GM12878 (cell line): ENCODE measurements around the gene TXLNA. TPM values are rescaled to one million over a fixed set of nuclear protein-coding genes. Genes with fewer than 3 reads are reported as not detected.

Experiments used
- ATAC-seq: fragments of 200-7000 bp; cut with Tn5 transposase; 3 replicates; pipeline ENCODE4 v1.9.1; 2020; ENCODE audit warnings: mild to moderate bottlenecking, moderate library complexity
- BruUV-seq: library from RNA; stranded (reverse); fragments of 400-500 nt; replicated peaks from 2 replicates; lab custom pipeline; 2021; lab: Mats Ljungman, UMichigan
- CTCF ChIA-PET: fragments of 300-600 bp; sonication (Branson Sonifier 250); formaldehyde crosslinking; extraction: SDS; loops from one replicate; lab custom pipeline; 2021; ENCODE audit warnings: inconsistent platforms; lab: Yijun Ruan, JAX
- POLR2A ChIA-PET: fragments of 350-600 bp; formaldehyde crosslinking; extraction: SDS; loops from one replicate; lab custom pipeline; 2021; ENCODE audit warnings: inconsistent platforms; lab: Charles Lee
- RAD21 ChIA-PET: fragments of 300-600 bp; sonication (Branson Sonifier 250); formaldehyde crosslinking; loops from one replicate; lab custom pipeline; 2023; ENCODE audit warnings: antibody characterized with exemption; ENCODE audit not compliant: unreplicated experiment; lab: Charles Lee
- SMC1A ChIA-PET: fragments of 300-600 bp; sonication (Branson Sonifier 250); formaldehyde crosslinking; loops from one replicate; lab custom pipeline; 2023; ENCODE audit not compliant: unreplicated experiment, uncharacterized antibody; lab: Charles Lee
- DNase-seq: peaks from one replicate; pipeline ENCODE4 v3.0.0-alpha.2; 2011; ENCODE audit warnings: low read depth, low spot score
- FAIRE-seq: peaks from 3 replicates; lab custom pipeline; 2011; peaks lifted over from hg19 to GRCh38; lab: Jason Lieb, UNC
- H2AFZ ChIP-seq: 2 replicates; pipeline ENCODE4 v1.6.0; 2011; ENCODE audit warnings: low read depth, low read length, control low read depth; ENCODE audit not compliant: control insufficient read depth
- H3K27ac ChIP-seq: 2 replicates; pipeline ENCODE4 v1.5.1; 2011; ENCODE audit warnings: control low read depth; ENCODE audit not compliant: control insufficient read depth, insufficient read depth
- H3K27me3 ChIP-seq, 2 experiments: replicated peaks in 1 of 2; 2 replicates each; pipeline versions ENCODE4 v1.6.0 to v1.6.1; 2011; ENCODE audit warnings: low read length in 1 of 2; ENCODE audit not compliant: control insufficient read depth in 2 of 2, insufficient read depth in 2 of 2
- H3K36me3 ChIP-seq, 2 experiments: 2 replicates each; pipeline ENCODE4 v1.5.1; 2011; ENCODE audit warnings: low read length in 1 of 2; ENCODE audit not compliant: control insufficient read depth in 2 of 2, insufficient read depth in 2 of 2
- H3K4me1 ChIP-seq: 2 replicates; pipeline ENCODE4 v1.6.1; 2011; ENCODE audit warnings: mild to moderate bottlenecking, low read length, moderate library complexity, mixed read lengths; ENCODE audit not compliant: control insufficient read depth, insufficient read depth
- H3K4me2 ChIP-seq: 2 replicates; pipeline ENCODE4 v1.6.0; 2011; ENCODE audit warnings: control low read depth; ENCODE audit not compliant: control insufficient read depth, insufficient read depth
- H3K4me3 ChIP-seq: fragments of 200-600 bp; sonication (generic); 2 replicates; pipeline ENCODE4 v1.5.1; 2016
- H3K79me2 ChIP-seq: 2 replicates; pipeline ENCODE4 v1.6.0; 2011; ENCODE audit warnings: low read length; ENCODE audit not compliant: control insufficient read depth, insufficient read depth
- H3K9ac ChIP-seq: 2 replicates; pipeline ENCODE4 v1.8.0; 2011; ENCODE audit warnings: low read length, control low read depth, mixed read lengths; ENCODE audit not compliant: control insufficient read depth, insufficient read depth
- H3K9me3 ChIP-seq: replicated peaks from 3 replicates; pipeline ENCODE4 v1.5.1; 2011; ENCODE audit warnings: mild to moderate bottlenecking, low read length; ENCODE audit not compliant: control insufficient read depth, insufficient read depth
- H4K20me1 ChIP-seq: 2 replicates; pipeline ENCODE4 v1.6.0; 2011; ENCODE audit not compliant: control insufficient read depth, insufficient read depth
- BHLHE40 ChIP-seq, 2 experiments: fragments of 450-650 bp in 1 of 2; IDR thresholded peaks; 2 replicates each; pipeline ENCODE4 v1.6.1; 2011 to 2017; ENCODE audit warnings: low read depth in 2 of 2, borderline replicate concordance in 1 of 2, improper control_type of control experiment in 1 of 2, low read length in 1 of 2, mild to moderate bottlenecking in 1 of 2
- CBFB ChIP-seq: IDR thresholded peaks from 2 replicates; pipeline ENCODE4 v1.6.1; 2016; ENCODE audit warnings: antibody characterized with exemption, low read depth
- CBX3 ChIP-seq: fragments of 200-600 bp; sonication (generic); IDR thresholded peaks from 2 replicates; pipeline ENCODE4 v1.6.1; 2016; ENCODE audit warnings: low read depth, borderline replicate concordance
- CREB1 ChIP-seq: IDR thresholded peaks from 2 replicates; pipeline ENCODE4 v1.6.1; 2012; ENCODE audit warnings: low read depth, mild to moderate bottlenecking, inconsistent platforms
- CREM ChIP-seq: IDR thresholded peaks from 2 replicates; pipeline ENCODE4 v1.6.1; 2014; ENCODE audit warnings: antibody characterized with exemption, low read depth
- EP300 ChIP-seq, 2 experiments: fragments of 150-350 bp in 1 of 2; IDR thresholded peaks; 2 replicates each; pipeline ENCODE4 v1.6.1; 2011 to 2012; ENCODE audit warnings: low read depth in 2 of 2, low read length in 2 of 2, borderline replicate concordance in 1 of 2, improper control_type of control experiment in 1 of 2, inconsistent platforms in 1 of 2; ENCODE audit not compliant: control insufficient read depth in 1 of 2
- GATAD2B ChIP-seq: fragments of 450-650 bp; conservative IDR thresholded peaks from 2 replicates; pipeline ENCODE4 v1.6.1; 2017; ENCODE audit warnings: low read depth, mild to moderate bottlenecking, moderate library complexity
- IKZF2 ChIP-seq, 2 experiments: fragments of 450-650 bp; IDR thresholded peaks; 2 replicates each; pipeline ENCODE4 v1.6.1; 2017; ENCODE audit warnings: mild to moderate bottlenecking in 2 of 2, moderate library complexity in 2 of 2
- MAX ChIP-seq: IDR thresholded peaks from 2 replicates; pipeline ENCODE4 v1.6.1; 2012; ENCODE audit warnings: low read depth, low read length, improper control_type of control experiment
- MXI1 ChIP-seq: fragments of 150-350 bp; IDR thresholded peaks from 2 replicates; pipeline ENCODE4 v1.6.1; 2011; ENCODE audit warnings: low read depth, mild to moderate bottlenecking, inconsistent platforms, low read length, improper control_type of control experiment
- NBN ChIP-seq: fragments of 450-650 bp; IDR thresholded peaks from 2 replicates; pipeline ENCODE4 v1.6.1; 2016
- PAX5 ChIP-seq: IDR thresholded peaks from 2 replicates; pipeline ENCODE4 v1.6.1; 2011; ENCODE audit warnings: low read depth, low read length, borderline replicate concordance
- PKNOX1 ChIP-seq: fragments of 450-650 bp; IDR thresholded peaks from 2 replicates; pipeline ENCODE4 v1.6.1; 2016; ENCODE audit warnings: mild to moderate bottlenecking
- POLR2A ChIP-seq: IDR thresholded peaks from 2 replicates; pipeline ENCODE4 v1.6.1; 2011; ENCODE audit warnings: low read depth, mild to moderate bottlenecking, low read length
- POLR2AphosphoS5 ChIP-seq: IDR thresholded peaks from 2 replicates; pipeline ENCODE4 v1.6.1; 2011; ENCODE audit warnings: mild to moderate bottlenecking, low read length, inconsistent platforms
- POU2F2 ChIP-seq: IDR thresholded peaks from 3 replicates; pipeline ENCODE4 v1.6.1; 2011; ENCODE audit warnings: low read depth, mild to moderate bottlenecking, low read length, borderline replicate concordance
- RELA ChIP-seq: fragments of 450-650 bp; IDR thresholded peaks from 2 replicates; pipeline ENCODE4 v1.8.0; 2014; ENCODE audit warnings: borderline replicate concordance; ENCODE audit not compliant: partially characterized antibody
- RELB ChIP-seq: fragments of 450-650 bp; IDR thresholded peaks from 2 replicates; pipeline ENCODE4 v1.6.1; 2017; ENCODE audit warnings: low read depth, mild to moderate bottlenecking, moderate library complexity
- SMC3 ChIP-seq: IDR thresholded peaks from 2 replicates; pipeline ENCODE4 v1.6.1; 2011; ENCODE audit warnings: low read length, improper control_type of control experiment, borderline replicate concordance
- TARDBP ChIP-seq: IDR thresholded peaks from 2 replicates; pipeline ENCODE4 v1.6.1; 2016; ENCODE audit warnings: borderline replicate concordance
- YY1 ChIP-seq: IDR thresholded peaks from 2 replicates; pipeline ENCODE4 v1.6.1; 2011; ENCODE audit warnings: low read depth, mild to moderate bottlenecking, low read length
- WGBS: methylation state at CpG from one replicate; pipeline ENCODE4 v1.1.6; 2016; ENCODE audit warnings: low lambda C conversion rate; ENCODE audit not compliant: insufficient replicate concordance, insufficient coverage; ENCODE audit errors: missing lambda C conversion rate; 5-methylcytosine and 5-hydroxymethylcytosine counted together
- in situ Hi-C: fragments of 300-500 bp; cut with MboI; formaldehyde crosslinking; loops from 9 replicates; pipeline ENCODE4 v1.14.3; 2018; ENCODE audit warnings: mixed read lengths
- intact Hi-C: fragments of 100-400 bp; cut with micrococcal nuclease; formaldehyde crosslinking; loops from one replicate; pipeline ENCODE4 v1.14.2; 2022; ENCODE audit not compliant: unreplicated experiment
- polyA plus RNA-seq, 11 experiments: library from polyadenylated mRNA; depleted of rRNA in 4 of 11; unstranded in 6 of 11; stranded (reverse) in 5 of 11; fragments of >200 nt; fragmentation: Nextera tagmentation in 4 of 11; fragmentation: Illumina TruSeq in 1 of 11; extraction: Ambion mirVana in 4 of 11; extraction: Trizol in 1 of 11; gene quantifications; 1 replicate in 1 of 11; 2 replicates in 10 of 11; pipeline versions ENCODE4 v1.2.1 to v1.2.3, GENCODE V29; 2011 to 2016; ENCODE audit warnings: inconsistent platforms in 2 of 11, missing spikeins in 2 of 11, low read depth in 1 of 11
- total RNA-seq, 4 experiments: library from RNA; depleted of rRNA in 3 of 4; stranded (reverse); fragments of >200 nt in 3 of 4; fragmentation: Illumina TruSeq in 1 of 4; extraction: Trizol in 1 of 4; gene quantifications; 2 replicates each; pipeline versions ENCODE4 v1.2.1 to v1.2.3, GENCODE V29; 2013 to 2021

TXLNA gene
- total and polyA plus RNA-seq, 10 of the 15 experiments (the other 5 are each of a cell fraction or from before 2014, with no cell fraction given) = 7.2 to 93.7 (median 47.9) TPM

GRCh38 chr1:32200226-32201010 lies 20.9 kb downstream of the TXLNA start, which contains the start of gene CCDC28B:
Gene CCDC28B, plus strand, starts transcription at chr1:32200595. Its CDS starts 1,341 bp downstream, at chr1:32201936.
- intact Hi-C loops (loop anchor here (2.0 to 5.0 kb wide), 3 partner anchors 20 to 212 kb away; no protein-coding TSS in a partner anchor), in situ Hi-C loops (no loop called here)
- ChIA-PET RAD21 (interaction anchor here (1.0 to 4.2 kb wide), 12 partner anchors 10 to 194 kb away, joined by 3 to 22 read pairs (median 4); partner anchors contain the start of genes BSDC1, KPNA6, TMEM39B and TXLNA), CTCF (interaction anchor here (0.8 to 3.7 kb wide), 13 partner anchors 8 to 136 kb away, joined by 3 to 27 read pairs (median 4); partner anchors contain the start of genes KPNA6, MARCKSL1, TMEM39B and TXLNA), SMC1A (interaction anchor here (0.8 to 2.4 kb wide), 12 partner anchors 9 to 127 kb away, joined by 3 to 26 read pairs (median 5); partner anchors contain the start of genes KPNA6, TMEM39B and TXLNA), POLR2A (interaction anchor here (0.6 to 2.8 kb wide), 21 partner anchors 11 to 692 kb away, joined by 3 to 25 read pairs (median 4); partner anchors contain the start of genes HDAC1, KPNA6, MARCKSL1 and PTP4A2)
- Histone ChIP-seq H3K27ac (peak within 1 kb of the TSS; percentile 89), H3K4me3 (peak within 1 kb of the TSS; percentile 90), H3K9me3 (no peaks in the 10 kb centered on the region), H3K9ac (peak within 1 kb of the TSS; percentile 82), H2AFZ (peak within 1 kb of the TSS; percentile 71), H4K20me1 (no peaks in the 10 kb centered on the region), H3K79me2 (peaks cover 19% of the 10 kb centered on the region), H3K27me3 (no peaks in the 10 kb centered on the region), H3K4me1 (peaks cover 16% of the 10 kb centered on the region), H3K4me2 (peak within 1 kb of the TSS; percentile 88), H3K36me3 (peaks cover 14 to 15% of the 10 kb centered on the region in 2 experiments)
- BruUV-seq = no TSS peak
- under 1% methylated on average over 27 of the region's 34 CpGs for WGBS
- FAIRE-seq (peak; percentile 78), ATAC-seq (peak; percentile 66), DNase-seq (peak; percentile 34)
- peak; percentile 35 for TF ChIP-seq RELA
- TF ChIP-seq GATAD2B = peak; percentile 52
- peak; percentile 83 for TF ChIP-seq CREB1
- 0 out of 2 replicates have a peak, but pooled peaks have one; percentile 30 for TF ChIP-seq NBN
- peak; percentile 63; the same call in 1 of the 2 replicates for TF ChIP-seq POLR2A
- TF ChIP-seq PKNOX1 = no peak
- no peak for TF ChIP-seq PAX5
- peak; percentile 56 for TF ChIP-seq RELB
- TF ChIP-seq CBFB = peak; percentile 3; the same call in 1 of the 2 replicates
- TF ChIP-seq BHLHE40 (IDR thresholded peaks at IDR 0.05; ENCODE audit: borderline replicate concordance in 1 of 2, low read depth in 2 of 2, low read length in 1 of 2) = peak; percentile 22 to 32; a peak in 1 of 4 replicates
- TF ChIP-seq MXI1 = peak; percentile 84
- peak; percentile 33; the same call in 1 of the 2 replicates for TF ChIP-seq CREM
- no peak for TF ChIP-seq IKZF2 (IDR thresholded peaks at IDR 0.05)
- peak; percentile 70; the same call in 1 of the 2 replicates for TF ChIP-seq MAX
- peak; percentile 98; the same call in 2 of the 3 replicates for TF ChIP-seq POU2F2
- 0 out of 2 replicates have a peak, but pooled peaks have one; percentile 18 for TF ChIP-seq POLR2AphosphoS5
- TF ChIP-seq YY1 = peak; percentile 70
- no peak for TF ChIP-seq CBX3
- TF ChIP-seq TARDBP = no peak
- peak; percentile 19; the same call in 1 of the 2 replicates for TF ChIP-seq SMC3
- TF ChIP-seq EP300 (IDR thresholded peaks at IDR 0.05; ENCODE audit: borderline replicate concordance in 1 of 2, control insufficient read depth in 1 of 2, low read depth in 2 of 2, low read length in 2 of 2) = peak in 1 of 2 experiments; percentile 20; a peak in 1 of 4 replicates
